HepG2 (cell line): ENCODE measurements around the gene NAP1L2. TPM values are rescaled to one million over a fixed set of nuclear protein-coding genes. Genes with fewer than 3 reads are reported as not detected.

Experiments
- ATAC-seq: fragments of 200-7000 bp; cut with Tn5 transposase; 3 replicates; pipeline ENCODE4 v1.9.1; 2020; ENCODE audit warnings: mild to moderate bottlenecking, moderate library complexity
- BruUV-seq: library from RNA; stranded (reverse); fragments of 400-500 nt; replicated peaks from 2 replicates; lab custom pipeline; 2021; lab: Mats Ljungman, UMichigan
- CTCF ChIA-PET: fragments of 300-600 bp; formaldehyde crosslinking; extraction: SDS; loops from one replicate; lab custom pipeline; 2021; ENCODE audit warnings: low total read pairs, inconsistent platforms, low intra/inter-chr PET ratio; lab: Yijun Ruan, JAX
- POLR2A ChIA-PET: fragments of 350-600 bp; sonication (Branson Sonifier 250); formaldehyde crosslinking; loops from one replicate; lab custom pipeline; 2020; ENCODE audit warnings: antibody characterized with exemption, inconsistent platforms; lab: Yijun Ruan, JAX
- DNase-seq: peaks from one replicate; pipeline ENCODE4 v3.0.0-alpha.2; 2015; ENCODE audit warnings: low spot score
- FAIRE-seq: peaks from 3 replicates; lab custom pipeline; 2011; peaks lifted over from hg19 to GRCh38; lab: Jason Lieb, UNC
- H2AFZ ChIP-seq: one replicate; pipeline ENCODE4 v1.6.1; 2011; ENCODE audit warnings: low read length, inconsistent platforms
- H3K27ac ChIP-seq: fragments of 300-600 bp; 3 replicates; pipeline ENCODE4 v1.8.0; 2011; ENCODE audit warnings: mixed run types, mild to moderate bottlenecking, mixed read lengths, low read length, inconsistent platforms; ENCODE audit not compliant: insufficient read depth; ENCODE audit errors: extremely low read length
- H3K27me3 ChIP-seq, 2 experiments: fragments of 200-600 bp in 1 of 2; 2 replicates in 1 of 2; 3 replicates in 1 of 2; pipeline versions ENCODE4 v1.6.0 to v1.8.0; 2011; ENCODE audit warnings: low read length in 2 of 2, mild to moderate bottlenecking in 2 of 2, moderate library complexity in 2 of 2, inconsistent platforms in 1 of 2; ENCODE audit not compliant: insufficient read depth in 2 of 2, control insufficient read depth in 1 of 2
- H3K36me3 ChIP-seq, 2 experiments: fragments of 200-600 bp in 1 of 2; replicated peaks in 1 of 2; 2 replicates in 1 of 2; 3 replicates in 1 of 2; pipeline versions ENCODE4 v1.5.1 to v1.8.0; 2011; ENCODE audit warnings: low read length in 2 of 2, inconsistent platforms in 1 of 2; ENCODE audit not compliant: insufficient read depth in 2 of 2, control insufficient read depth in 1 of 2
- H3K4me1 ChIP-seq: 2 replicates; pipeline ENCODE4 v1.5.1; 2012; ENCODE audit warnings: low read length, inconsistent platforms; ENCODE audit not compliant: insufficient read depth
- H3K4me2 ChIP-seq: 2 replicates; pipeline ENCODE4 v1.6.0; 2011; ENCODE audit warnings: low read depth, low read length, inconsistent platforms
- H3K4me3 ChIP-seq, 3 experiments: fragments of 200-600 bp in 1 of 3; sonication (generic), shearing (Covaris generic) in 1 of 3; replicated peaks in 1 of 3; 2 replicates each; pipeline ENCODE4 v1.5.1; 2011 to 2016; ENCODE audit warnings: low read length in 3 of 3, inconsistent platforms in 2 of 3, low read depth in 2 of 3, mild to moderate bottlenecking in 2 of 3, control low read depth in 1 of 3, mixed read lengths in 1 of 3; ENCODE audit not compliant: insufficient read depth in 1 of 3
- H3K79me2 ChIP-seq: one replicate; pipeline ENCODE4 v1.6.1; 2011; ENCODE audit warnings: low read length, inconsistent platforms; ENCODE audit not compliant: insufficient read depth
- H3K9ac ChIP-seq: 2 replicates; pipeline ENCODE4 v1.6.0; 2011; ENCODE audit warnings: mild to moderate bottlenecking, low read depth, low read length, inconsistent platforms; ENCODE audit not compliant: insufficient read depth
- H3K9me3 ChIP-seq: 2 replicates; pipeline ENCODE4 v1.5.1; 2012; ENCODE audit warnings: mild to moderate bottlenecking, low read length
- H4K20me1 ChIP-seq: 2 replicates; pipeline ENCODE4 v1.6.0; 2011; ENCODE audit warnings: inconsistent platforms, mild to moderate bottlenecking, low read length, moderate library complexity; ENCODE audit not compliant: insufficient read depth
- BRCA1 ChIP-seq: sonication (generic); formaldehyde crosslinking; IDR thresholded peaks from 2 replicates; pipeline ENCODE4 v1.4.0; 2020; ENCODE audit warnings: missing genetic modification reagents
- EED ChIP-seq: sonication (generic); formaldehyde crosslinking; IDR thresholded peaks from 2 replicates; pipeline ENCODE4 v1.5.0; 2020; ENCODE audit warnings: mild to moderate bottlenecking, missing genetic modification reagents
- FOXK2 ChIP-seq: fragments of 450-650 bp; IDR thresholded peaks from 2 replicates; pipeline ENCODE4 v1.6.1; 2016
- HNRNPUL1 ChIP-seq: fragments of 200-400 bp; formaldehyde crosslinking; IDR thresholded peaks from 2 replicates; pipeline ENCODE4 v1.6.1; 2017; ENCODE audit warnings: low read depth, mild to moderate bottlenecking, low read length, moderate library complexity
- MTA3 ChIP-seq: sonication (generic); formaldehyde crosslinking; IDR thresholded peaks from 2 replicates; pipeline ENCODE4 v1.4.0; 2020; ENCODE audit warnings: missing genetic modification reagents
- MTERF4 ChIP-seq: sonication (generic); formaldehyde crosslinking; IDR thresholded peaks from 2 replicates; pipeline ENCODE4 v1.8.0; 2023; ENCODE audit warnings: mild to moderate bottlenecking, missing genetic modification reagents
- PHF5A ChIP-seq: IDR thresholded peaks from one replicate; pipeline ENCODE4 v1.6.1; 2018; ENCODE audit warnings: low read depth, missing genetic modification reagents; ENCODE audit not compliant: unreplicated experiment
- SP140L ChIP-seq: sonication (generic); formaldehyde crosslinking; IDR thresholded peaks from 2 replicates; pipeline ENCODE4 v1.4.0; 2020; ENCODE audit warnings: missing genetic modification reagents, borderline replicate concordance
- ZMYM3 ChIP-seq: sonication (generic); formaldehyde crosslinking; IDR thresholded peaks from 2 replicates; pipeline ENCODE4 v1.5.1; 2020; ENCODE audit warnings: mild to moderate bottlenecking, missing genetic modification reagents
- ZNF431 ChIP-seq: sonication (generic); formaldehyde crosslinking; IDR thresholded peaks from 2 replicates; pipeline ENCODE4 v1.9.0; 2022; ENCODE audit warnings: missing genetic modification reagents, low read depth, mild to moderate bottlenecking, borderline replicate concordance
- ZNF503 ChIP-seq: sonication (generic); formaldehyde crosslinking; IDR thresholded peaks from 2 replicates; pipeline ENCODE4 v1.4.0; 2020; ENCODE audit warnings: missing genetic modification reagents
- ZNF792 ChIP-seq: IDR thresholded peaks from 2 replicates; pipeline ENCODE4 v1.6.1; 2016
- WGBS: methylation state at CpG from one replicate; pipeline ENCODE4 v1.1.6; 2017; ENCODE audit warnings: low lambda C conversion rate; 5-methylcytosine and 5-hydroxymethylcytosine counted together
- in situ Hi-C: cut with HindIII; loops from 2 replicates; pipeline ENCODE4 v1.10.0; 2017; ENCODE audit warnings: low pct_unique_long_range_greater_than_20kb; ENCODE audit not compliant: extremely low pct_ligation_motif_present
- intact Hi-C: fragments of 100-400 bp; cut with micrococcal nuclease; formaldehyde crosslinking; loops from one replicate; pipeline ENCODE4 v1.10.0; 2022; ENCODE audit not compliant: unreplicated experiment
- polyA plus RNA-seq, 8 experiments: library from polyadenylated mRNA; depleted of rRNA in 3 of 8; stranded (reverse) in 7 of 8; unstranded in 1 of 8; fragments of >200 nt; fragmentation: Illumina TruSeq in 4 of 8; extraction: Trizol in 4 of 8; gene quantifications; 2 replicates each; pipeline versions ENCODE4 v1.2.1 to v1.2.3, GENCODE V29; 2011 to 2016; ENCODE audit warnings: low read depth in 4 of 8, missing spikeins in 1 of 8, mixed read lengths in 1 of 8; ENCODE audit not compliant: insufficient read depth in 1 of 8
- total RNA-seq, 5 experiments: library from RNA; depleted of rRNA; stranded (reverse); fragments of >200 nt; fragmentation: Illumina TruSeq; extraction: Trizol; gene quantifications; 2 replicates each; pipeline ENCODE4 v1.2.3, GENCODE V29; 2016; ENCODE audit warnings: low read depth in 1 of 5

NAP1L2 gene
- total and polyA plus RNA-seq, 2 of the 13 experiments (the other 11 are each of a cell fraction or from before 2014, with no cell fraction given) = 0.07 TPM; not detected in 1

GRCh38 chrX:73217621-73218020 lies 3.0 kb upstream of the NAP1L2 start:
- H3K27ac ChIP-seq = no peak overlapping the region
- CTCF ChIA-PET = no interaction called here
- 32% methylated on average over 3 of the region's 3 CpGs for WGBS
- TF ChIP-seq ZNF792 (CRISPR knock-in tag) = no peak
- no peak for TF ChIP-seq ZMYM3 (CRISPR knock-in tag)
- no peak for TF ChIP-seq ZNF503 (CRISPR knock-in tag)
- no peak for TF ChIP-seq ZNF431 (CRISPR knock-in tag)
- TF ChIP-seq PHF5A (CRISPR knock-in tag) = no peak
- TF ChIP-seq HNRNPUL1 = no peak
- TF ChIP-seq EED (CRISPR knock-in tag) = no peak
- no peak for TF ChIP-seq SP140L
- no peak for TF ChIP-seq MTERF4 (CRISPR knock-in tag)
- TF ChIP-seq MTA3 = no peak
- no peak for TF ChIP-seq FOXK2
- no peak for TF ChIP-seq BRCA1 (CRISPR knock-in tag)
- TF ChIP-seq, all 625 proteins: peak for 0
- ATAC-seq (no peak), FAIRE-seq (no peak), DNase-seq (no peak)
- in situ Hi-C loops (no loop called here), intact Hi-C loops (no loop called here)
- H4K20me1 ChIP-seq = no peaks in the 10 kb centered on the region
- POLR2A ChIA-PET = no interaction called here
- H3K79me2 ChIP-seq = no peaks in the 10 kb centered on the region
- no TSS peak for BruUV-seq
- H2AFZ ChIP-seq = no peak overlapping the region
- H3K4me1 ChIP-seq = no peaks in the 10 kb centered on the region
- H3K9ac ChIP-seq = no peak overlapping the region
- H3K27me3 ChIP-seq = no peaks in the 10 kb centered on the region; a peak in 1 of 5 replicates
- H3K9me3 ChIP-seq = no peaks in the 10 kb centered on the region
- H3K36me3 ChIP-seq = no peaks in the 10 kb centered on the region
- no peak overlapping the region for H3K4me2 ChIP-seq
- H3K4me3 ChIP-seq = no peak overlapping the region
